Measurements from ENCODE around the gene ZBTB5.
"Not testable (repeated sequence)": the region's sequence is repeated elsewhere in the genome, so short reads cannot be mapped to it uniquely, and the experiment has no call there.

The ZBTB5 gene

GRCh38 chr9:37447111-37447510, 18.1 kb downstream of the ZBTB5 start:
- no peak for DNase-seq

DNA sequence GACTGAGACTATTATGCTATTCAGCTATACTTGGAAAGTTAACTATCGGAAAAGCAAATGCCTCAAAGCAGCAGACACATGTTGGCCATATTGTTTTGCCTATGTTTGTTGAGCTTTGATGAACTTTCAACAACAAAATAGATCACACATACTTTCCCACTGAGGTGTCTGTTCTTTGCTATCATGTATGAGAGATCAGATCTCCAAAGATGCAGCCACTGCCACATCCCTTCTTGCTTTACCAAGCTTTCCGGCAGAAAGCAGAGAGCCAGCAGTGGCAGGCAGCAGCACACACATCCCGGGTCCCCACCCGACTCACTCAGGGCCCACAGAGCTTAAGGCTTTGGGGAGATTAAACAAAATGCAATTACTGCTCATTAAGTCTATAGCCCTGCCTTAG, 18.8 kb downstream of the ZBTB5 start:
- no peak for DNase-seq

GRCh38 chr9:37445832-37446231, 19.4 kb downstream of the ZBTB5 start:
- no peak for DNase-seq

DNA sequence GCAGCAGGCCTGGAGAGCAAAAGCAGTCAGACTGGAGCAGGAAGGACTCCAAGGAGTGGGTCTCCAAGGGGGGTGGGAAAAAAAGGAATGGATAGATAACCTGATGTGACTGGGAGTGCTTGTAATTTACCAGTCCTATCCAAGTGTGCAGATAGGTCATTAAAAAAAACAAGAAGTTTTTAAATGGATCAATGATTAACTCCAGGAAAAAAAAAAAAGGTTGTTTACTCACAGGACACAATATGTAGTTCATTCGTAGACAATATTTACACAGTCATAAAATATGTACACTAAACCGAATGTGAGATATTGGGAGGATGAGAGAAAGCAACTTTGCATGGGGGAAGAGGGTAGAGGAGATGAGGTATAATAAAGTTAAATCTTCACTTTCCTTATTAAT, 20.4 kb downstream of the ZBTB5 start:
- DNase-seq = no peak

- DNase-seq = no peak
Observed at GRCh38 chr9:37443566-37443965, 21.7 kb downstream of the ZBTB5 start.

- no peak for DNase-seq
Observed at GRCh38 chr9:37442556-37442955, 22.7 kb downstream of the ZBTB5 start.

GRCh38 chr9:37441776-37442370, 23.4 kb downstream of the ZBTB5 start:
- DNase-seq = no peak

DNA sequence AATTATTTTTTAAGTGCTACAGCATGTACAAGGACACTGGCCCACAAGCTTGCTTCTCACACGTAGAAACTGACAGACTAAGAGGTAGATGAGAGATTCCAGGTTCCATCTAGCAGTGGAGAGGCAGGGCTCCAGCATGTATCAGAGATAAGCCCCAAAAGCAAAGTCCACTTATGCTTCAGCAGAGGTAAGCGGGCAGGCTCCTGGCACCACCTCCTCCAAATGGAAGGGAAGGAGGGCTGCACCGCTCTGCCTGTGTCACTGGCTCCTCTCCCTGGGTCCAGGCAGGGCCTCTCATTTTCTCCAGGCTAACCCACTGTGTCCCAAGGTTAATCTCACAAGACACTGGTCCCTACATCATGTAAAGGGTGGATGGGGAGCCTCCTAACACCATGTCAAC, 26.9 kb downstream of the ZBTB5 start:
- no peak for DNase-seq

DNA sequence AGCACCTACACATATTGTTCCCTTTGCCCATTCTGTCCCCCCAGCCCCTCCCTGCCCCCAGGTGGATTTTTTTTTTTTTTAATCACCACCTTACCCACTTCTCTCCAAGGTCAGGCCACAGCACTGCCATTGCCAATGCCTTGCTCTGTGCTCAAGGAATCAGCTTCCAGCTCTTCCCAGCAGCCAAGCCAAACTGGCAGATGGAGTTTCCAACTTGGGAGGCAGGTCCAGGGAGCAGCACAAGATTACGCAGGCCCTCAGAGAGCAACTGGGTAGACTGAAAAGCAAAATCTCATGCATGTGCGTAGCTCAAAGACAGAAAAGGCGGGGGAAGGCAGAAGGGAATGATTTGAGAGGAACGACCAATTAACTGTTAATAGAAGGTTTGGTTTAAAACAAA, 27.6 kb downstream of the ZBTB5 start:
- no peak for DNase-seq

DNA sequence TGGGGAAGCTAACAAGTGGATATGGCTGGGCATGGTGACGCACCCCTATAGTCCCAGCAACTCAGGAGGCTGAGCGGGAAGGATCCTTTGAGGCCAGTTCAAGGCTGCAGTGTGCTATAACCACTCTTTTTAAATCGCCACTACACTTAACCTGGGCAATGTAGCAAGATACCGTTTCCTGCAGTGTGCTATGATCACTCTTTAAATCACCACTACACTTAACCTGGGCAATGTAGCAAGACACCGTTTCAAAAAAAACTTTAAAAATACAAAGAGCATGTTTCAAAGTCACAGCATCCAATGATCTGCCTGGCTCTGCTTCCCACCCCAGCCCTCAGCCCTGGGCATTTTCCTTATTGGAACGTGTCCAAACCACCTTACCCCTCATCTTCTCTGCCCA, 28.2 kb downstream of the ZBTB5 start:
- DNase-seq = no peak

DNA sequence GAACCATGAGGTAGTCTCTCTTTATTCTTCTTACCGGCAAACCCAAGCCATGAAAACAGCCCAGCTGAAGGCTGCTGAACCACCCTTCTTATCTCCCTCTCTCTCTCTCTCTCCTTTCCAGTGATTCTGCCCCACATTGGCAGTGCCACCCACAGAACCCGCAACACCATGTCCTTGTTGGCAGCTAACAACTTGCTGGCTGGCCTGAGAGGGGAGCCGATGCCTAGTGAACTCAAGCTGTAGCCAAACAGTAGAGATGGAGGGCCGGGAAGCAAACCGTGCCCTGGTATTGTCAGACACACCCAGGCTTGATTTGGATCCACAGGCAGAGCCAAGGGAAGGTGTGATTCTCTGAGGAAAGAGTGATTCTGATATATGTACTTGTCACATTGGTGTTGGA, 28.7 kb downstream of the ZBTB5 start:
- DNase-seq = no peak

GRCh38 chr9:37433867-37434371, 31.3 kb downstream of the ZBTB5 start:
- DNase-seq = no peak

- DNase-seq = no peak
Observed at GRCh38 chr9:37432020-37432419, 33.2 kb downstream of the ZBTB5 start.

DNA sequence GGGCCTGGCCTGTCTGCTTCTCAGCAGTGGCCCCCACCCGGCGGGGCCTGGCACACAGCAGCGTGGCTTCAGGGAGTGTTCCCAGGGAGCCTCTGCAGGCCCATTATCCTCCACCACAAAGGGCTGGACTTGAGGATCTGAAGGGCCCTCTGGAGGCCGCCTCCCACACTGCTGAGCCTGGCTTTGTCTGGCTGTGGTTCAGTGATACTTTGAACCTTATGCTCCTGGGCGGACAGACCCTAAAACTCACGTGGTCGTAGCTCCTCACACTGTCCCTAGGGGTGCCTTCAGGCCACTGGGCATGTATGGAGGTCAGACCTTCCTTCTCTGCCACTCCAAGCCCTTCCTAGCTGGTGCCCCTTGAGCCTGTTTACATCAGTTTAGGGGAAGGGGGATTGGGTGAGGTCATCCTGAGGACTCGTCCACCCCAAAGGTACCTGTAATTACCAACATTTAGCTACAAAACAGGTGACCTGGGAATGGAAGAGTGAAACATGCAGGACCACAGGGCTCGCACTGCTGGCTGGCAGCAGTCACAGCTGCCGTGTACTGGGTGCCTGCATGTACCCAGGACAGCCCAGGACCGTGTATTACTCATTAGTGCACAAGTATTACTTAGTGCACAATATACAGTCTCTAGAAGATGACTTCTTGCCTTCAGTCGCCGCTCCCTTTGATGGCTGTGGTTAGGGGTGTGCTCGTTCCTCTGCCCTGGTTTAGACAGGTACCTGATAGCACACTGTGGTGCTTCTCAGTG, 34.2 kb downstream of the ZBTB5 start:
- DNase-seq = no peak

GRCh38 chr9:37429441-37430285, 35.6 kb downstream of the ZBTB5 start:
- DNase-seq = no peak

- DNase-seq = no peak
Observed at GRCh38 chr9:37428345-37428744, 36.9 kb downstream of the ZBTB5 start.

DNA sequence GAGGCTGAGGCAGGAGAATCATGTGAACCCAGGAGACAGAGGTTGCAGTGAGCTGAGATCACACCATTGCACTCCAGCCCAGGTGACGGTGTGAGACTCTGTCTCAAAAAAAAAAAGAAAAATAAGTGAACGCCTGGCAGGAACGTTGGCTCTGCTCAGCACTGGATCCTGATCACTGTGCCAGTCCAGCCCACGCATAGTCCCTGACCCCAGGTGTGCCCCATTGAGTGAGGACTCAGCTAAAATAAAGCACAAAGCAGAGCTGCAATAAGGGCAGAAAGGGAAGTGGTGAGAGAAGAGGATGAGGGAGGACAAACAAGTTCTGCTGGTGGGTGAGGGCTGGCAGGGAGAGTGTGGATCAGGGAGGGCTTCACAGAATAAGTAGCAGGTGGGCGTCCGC, 38.4 kb downstream of the ZBTB5 start:
- DNase-seq = no peak

GRCh38 chr9:37426431-37426830, 38.8 kb downstream of the ZBTB5 start:
- not testable (repeated sequence) for DNase-seq

DNA sequence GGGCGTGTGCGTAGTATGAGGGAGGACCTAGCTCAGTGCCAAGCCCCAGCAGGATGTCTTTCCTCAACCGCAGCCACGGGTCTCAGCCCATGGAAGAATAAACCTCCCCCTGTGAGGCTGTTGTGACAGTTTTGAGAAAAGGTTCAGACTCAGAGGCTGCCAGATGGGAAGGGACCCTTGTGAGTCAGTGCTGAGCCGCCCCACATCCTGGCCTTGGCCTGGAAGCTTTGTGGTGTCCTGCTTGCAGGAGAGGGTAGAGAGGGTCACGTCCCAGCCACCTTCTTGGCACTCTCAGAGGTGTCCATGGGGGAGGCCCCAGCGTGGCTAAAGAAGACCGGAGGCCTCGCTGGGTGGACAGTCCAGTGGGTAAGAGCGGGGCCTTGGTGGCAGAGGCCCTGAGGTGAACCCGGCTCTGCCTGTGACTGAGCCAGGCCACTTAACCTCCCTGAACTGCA, 39.9 kb downstream of the ZBTB5 start:
- DNase-seq = no peak

DNA sequence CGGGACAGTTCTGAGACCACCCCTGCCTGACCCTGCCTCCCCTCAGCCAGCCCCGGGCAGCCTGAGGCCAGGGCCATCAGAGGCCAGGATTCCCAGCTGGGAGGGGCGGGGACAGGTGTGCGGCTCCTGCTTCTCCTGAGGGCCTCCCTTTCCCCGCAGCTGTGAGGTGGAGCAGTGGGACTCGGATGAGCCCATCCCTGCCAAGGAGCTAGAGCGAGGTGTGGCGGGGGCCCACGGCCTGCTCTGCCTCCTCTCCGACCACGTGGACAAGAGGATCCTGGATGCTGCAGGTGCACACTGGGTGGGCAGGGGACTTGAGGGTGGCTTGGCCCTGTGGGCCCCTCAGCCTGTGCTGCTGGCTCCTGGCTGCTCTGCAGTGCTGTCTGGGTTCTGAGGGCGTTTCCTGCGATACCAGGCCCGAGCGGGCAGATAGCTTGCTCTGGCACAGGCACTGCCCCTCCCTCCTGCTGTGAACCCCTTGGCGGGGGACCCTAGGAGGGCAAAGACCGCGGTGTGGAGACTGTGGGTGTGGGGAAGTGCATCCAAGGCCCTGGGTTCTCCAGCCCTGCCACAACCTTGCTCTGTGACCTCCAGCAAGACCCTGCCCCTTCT, 40.5 kb downstream of the ZBTB5 start:
- no peak for DNase-seq

GRCh38 chr9:37424204-37424685, 41.0 kb downstream of the ZBTB5 start:
- DNase-seq = no peak

- DNase-seq = no peak
Observed at GRCh38 chr9:37423508-37423907, 41.7 kb downstream of the ZBTB5 start.
